Panc1 (cell line): Measurements from ENCODE around the gene CCM2. TPM values are rescaled to one million over a fixed set of nuclear protein-coding genes. Genes with fewer than 3 reads are reported as not detected.

Source experiments
- ATAC-seq: fragments of 200-7000 bp; cut with Tn5 transposase; 2 replicates; pipeline ENCODE4 v1.9.1; 2020; ENCODE audit warnings: mild to moderate bottlenecking, moderate library complexity
- BruUV-seq: library from RNA; stranded (reverse); fragments of 400-500 nt; replicated peaks from 2 replicates; lab custom pipeline; 2021; lab: Mats Ljungman, UMichigan
- CTCF ChIA-PET: fragments of 300-600 bp; sonication (Branson Sonifier 250); formaldehyde crosslinking; loops from one replicate; lab custom pipeline; 2022; ENCODE audit warnings: antibody characterized with exemption; lab: Charles Lee
- POLR2A ChIA-PET: fragments of 300-600 bp; sonication (Branson Sonifier 250); formaldehyde crosslinking; loops from one replicate; lab custom pipeline; 2022; ENCODE audit warnings: antibody characterized with exemption; lab: Charles Lee
- DNase-seq: peaks from one replicate; pipeline ENCODE4 v3.0.0-alpha.2; 2010; ENCODE audit warnings: low read depth, low spot score
- H3K27ac ChIP-seq: 2 replicates; pipeline ENCODE4 v1.5.1; 2011; ENCODE audit warnings: mild to moderate bottlenecking, low read length, inconsistent platforms
- H3K27me3 ChIP-seq: fragments of 200-500 bp; sonication (Bioruptor generic); 2 replicates; pipeline ENCODE4 v1.6.0; 2014; ENCODE audit warnings: low read length, inconsistent platforms; ENCODE audit not compliant: control insufficient read depth, insufficient read depth
- H3K36me3 ChIP-seq: fragments of 200-500 bp; sonication (Bioruptor generic); 2 replicates; pipeline ENCODE4 v1.5.1; 2014; ENCODE audit warnings: inconsistent platforms, mild to moderate bottlenecking, low read length, moderate library complexity; ENCODE audit not compliant: control insufficient read depth, insufficient read depth
- H3K4me1 ChIP-seq: 2 replicates; pipeline ENCODE4 v1.5.1; 2011; ENCODE audit warnings: inconsistent platforms, mild to moderate bottlenecking, low read length, moderate library complexity; ENCODE audit not compliant: control insufficient read depth, insufficient read depth
- H3K4me3 ChIP-seq, 2 experiments: 2 replicates each; pipeline ENCODE4 v1.5.1; 2011 to 2012; ENCODE audit warnings: low read depth in 2 of 2, low read length in 2 of 2, mild to moderate bottlenecking in 2 of 2, inconsistent platforms in 1 of 2, moderate library complexity in 1 of 2
- H3K9me3 ChIP-seq: fragments of 200-500 bp; sonication (Bioruptor generic); 2 replicates; pipeline ENCODE4 v1.5.1; 2014; ENCODE audit warnings: low read depth, mild to moderate bottlenecking, inconsistent platforms, low read length, moderate library complexity; ENCODE audit not compliant: control insufficient read depth, insufficient read depth
- CTCF ChIP-seq: fragments of 450-650 bp; IDR thresholded peaks from 2 replicates; pipeline ENCODE4 v1.5.1; 2017; ENCODE audit warnings: mild to moderate bottlenecking
- POLR2AphosphoS5 ChIP-seq: IDR thresholded peaks from 2 replicates; pipeline ENCODE4 v1.6.1; 2012; ENCODE audit warnings: mild to moderate bottlenecking, low read depth, low read length, moderate library complexity
- REST ChIP-seq, 2 experiments: IDR thresholded peaks; 2 replicates each; pipeline ENCODE4 v1.6.1; 2011 to 2012; ENCODE audit warnings: low read depth in 2 of 2, control low read depth in 1 of 2, low read length in 1 of 2, mild to moderate bottlenecking in 1 of 2, moderate library complexity in 1 of 2; ENCODE audit not compliant: insufficient read depth in 1 of 2
- SIN3A ChIP-seq: IDR thresholded peaks from 2 replicates; pipeline ENCODE4 v1.6.1; 2012; ENCODE audit warnings: low read depth, mild to moderate bottlenecking, low read length, moderate library complexity, borderline replicate concordance; ENCODE audit not compliant: insufficient read depth
- TCF7L2 ChIP-seq: IDR thresholded peaks from 2 replicates; pipeline ENCODE4 v1.6.1; 2011; ENCODE audit warnings: mild to moderate bottlenecking, low read depth, low read length, inconsistent platforms
- in situ Hi-C: cut with HindIII; loops from 2 replicates; pipeline ENCODE4 v1.10.0; 2016; ENCODE audit warnings: low sequenced_read_pairs, low pct_unique_long_range_greater_than_20kb
- intact Hi-C: fragments of 100-400 bp; cut with micrococcal nuclease; formaldehyde crosslinking; loops from one replicate; pipeline ENCODE4 v1.10.0; 2022; ENCODE audit not compliant: unreplicated experiment
- total RNA-seq: library from RNA; stranded (reverse); gene quantifications from one replicate; pipeline ENCODE4 v1.2.1, GENCODE V29; 2021; ENCODE audit not compliant: unreplicated experiment

Gene CCM2
- total RNA-seq, 1 experiment from 2014 or later, result 97.1 TPM

- no peaks in the 10 kb centered on the region for H3K27me3 ChIP-seq
- DNase-seq (no peak), ATAC-seq (no peak)
- ChIA-PET POLR2A (no interaction called here), CTCF (interaction anchor here (0.6 kb wide), 1 partner anchor 165 kb away, joined by 6 read pairs; no protein-coding TSS in a partner anchor)
- BruUV-seq, result no TSS peak
- H3K27ac ChIP-seq, result no peak overlapping the region
- no peak for TF ChIP-seq POLR2AphosphoS5
- no peak for TF ChIP-seq TCF7L2
- H3K9me3 ChIP-seq, result no peaks in the 10 kb centered on the region
- intact Hi-C loops, result loop anchor here (5.0 kb wide), 1 partner anchor 167 kb away; no protein-coding TSS in a partner anchor
- in situ Hi-C loops, result no loop called here
- no peak overlapping the region for H3K4me3 ChIP-seq
- no peaks in the 10 kb centered on the region; the same call in 1 of the 2 replicates for H3K4me1 ChIP-seq
- no peaks in the 10 kb centered on the region for H3K36me3 ChIP-seq
Observed at GRCh38 chr7:44969701-44970522, 30.1 kb upstream of the CCM2 start.

GRCh38 chr7:44970523-44971051 is 29.4 kb upstream of the CCM2 start:
- CTCF ChIA-PET, result no interaction called here
- Histone ChIP-seq H3K4me3 (no peak overlapping the region), H3K4me1 (no peaks in the 10 kb centered on the region; the same call in 1 of the 2 replicates), H3K27ac (no peak overlapping the region), H3K36me3 (no peaks in the 10 kb centered on the region), H3K27me3 (no peaks in the 10 kb centered on the region), H3K9me3 (no peaks in the 10 kb centered on the region)
- intact Hi-C loops (loop anchor here (5.0 kb wide), 1 partner anchor 167 kb away; no protein-coding TSS in a partner anchor), in situ Hi-C loops (no loop called here)
- ATAC-seq (no peak), DNase-seq (no peak)
- POLR2A ChIA-PET, result no interaction called here
- TF ChIP-seq REST (IDR thresholded peaks at IDR 0.05; ENCODE audit: insufficient read depth in 1 of 2, low read depth in 2 of 2, low read length in 1 of 2) (no peak), SIN3A (no peak), POLR2AphosphoS5 (no peak), TCF7L2 (no peak), CTCF (no peak)
- no TSS peak for BruUV-seq
